Activated CD8-positive, alpha-beta T cell treated with anti-CD3 and anti-CD28 coated beads for 36 hours (primary cell): ENCODE data around the gene TCF23. TPM values are rescaled to one million over a fixed set of nuclear protein-coding genes. Genes with fewer than 3 reads are reported as not detected.

Experiments used
- ATAC-seq: fragments of 200-7000 bp; cut with Tn5 transposase; one replicate; pipeline ENCODE4 v1.10.0; 2021; ENCODE audit warnings: mild to moderate bottlenecking, moderate library complexity
- CTCF ChIA-PET: fragments of 350-600 bp; sonication (Branson Sonifier 250); formaldehyde crosslinking; loops from one replicate; lab custom pipeline; 2021; ENCODE audit warnings: antibody characterized with exemption; lab: Charles Lee
- POLR2A ChIA-PET: fragments of 350-600 bp; sonication (Branson Sonifier 250); formaldehyde crosslinking; loops from one replicate; lab custom pipeline; 2021; ENCODE audit warnings: antibody characterized with exemption; lab: Charles Lee
- DNase-seq: peaks from one replicate; pipeline ENCODE4 v3.0.0-alpha.2; 2020
- H3K27ac Mint-ChIP-seq: one replicate; pipeline ENCODE4 v1.8.0; 2021; ENCODE audit warnings: mild to moderate bottlenecking, mixed read lengths
- H3K27me3 Mint-ChIP-seq: one replicate; pipeline ENCODE4 v1.8.0; 2021; ENCODE audit warnings: mixed read lengths
- H3K36me3 Mint-ChIP-seq: one replicate; pipeline ENCODE4 v1.8.0; 2021; ENCODE audit warnings: low read depth, mixed read lengths
- H3K4me1 Mint-ChIP-seq: one replicate; pipeline ENCODE4 v1.8.0; 2021; ENCODE audit warnings: low read depth, mixed read lengths
- H3K4me3 Mint-ChIP-seq: one replicate; pipeline ENCODE4 v1.8.0; 2021; ENCODE audit warnings: mild to moderate bottlenecking, moderate library complexity, mixed read lengths
- H3K9me3 Mint-ChIP-seq: one replicate; pipeline ENCODE4 v1.8.0; 2021; ENCODE audit warnings: mixed read lengths
- CTCF ChIP-seq: fragments of 200-600 bp; IDR thresholded peaks from one replicate; pipeline ENCODE4 v1.8.0; 2022; ENCODE audit warnings: antibody characterized with exemption, mild to moderate bottlenecking
- intact Hi-C: fragments of 100-400 bp; cut with micrococcal nuclease; formaldehyde crosslinking; loops from one replicate; pipeline ENCODE4 v1.10.0; 2022
- total RNA-seq, 2 experiments: library from RNA; stranded (reverse); gene quantifications; one replicate each; pipeline ENCODE4 v1.2.3, GENCODE V29; 2021

TCF23 gene
- not detected for total RNA-seq

GRCh38 chr2:27148801-27149439 lies at the start of gene TCF23:
TCF23 (plus strand) TSS chr2:27149004; CDS start chr2:27149134, 130 bp downstream.
- no peak for DNase-seq
- no peak within 1 kb of the TSS for H3K4me3 Mint-ChIP-seq
- H3K27me3 Mint-ChIP-seq = no peaks in the 10 kb centered on the region
- CTCF ChIA-PET = interaction anchor here (1.3 kb wide), 1 partner anchor 15 kb away, joined by 3 read pairs; the partner anchor contains the start of gene PREB
- no peaks in the 10 kb centered on the region for H3K9me3 Mint-ChIP-seq
- H3K4me1 Mint-ChIP-seq = no peaks in the 10 kb centered on the region
- intact Hi-C loops = no loop called here
- no peaks in the 10 kb centered on the region for H3K36me3 Mint-ChIP-seq
- no peak for ATAC-seq
- POLR2A ChIA-PET = interaction anchor here (1.2 to 1.4 kb wide), 2 partner anchors 15 to 64 kb away, joined by 3 read pairs; partner anchors contain the start of gene PREB
- TF ChIP-seq CTCF = no peak
- no peak within 1 kb of the TSS for H3K27ac Mint-ChIP-seq

- Mint-ChIP-seq H3K27me3 (peaks cover 3% of the 10 kb centered on the region), H3K9me3 (no peaks in the 10 kb centered on the region), H3K36me3 (no peaks in the 10 kb centered on the region), H3K4me1 (no peaks in the 10 kb centered on the region), H3K27ac (no peak overlapping the region), H3K4me3 (no peak overlapping the region)
- no peak for DNase-seq
- TF ChIP-seq CTCF = no peak
- intact Hi-C loops = loop anchor here (5.0 to 10.0 kb wide), 2 partner anchors 115 to 183 kb away; partner anchors contain the start of genes ATRAID, CAD, SLC5A6 and TRIM54
- CTCF ChIA-PET = interaction anchor here (0.6 to 3.2 kb wide), 12 partner anchors 10 to 203 kb away, joined by 3 to 21 read pairs (median 4); no protein-coding TSS in a partner anchor
- POLR2A ChIA-PET = interaction anchor here (1.1 to 1.6 kb wide), 2 partner anchors 18 to 49 kb away, joined by 3 to 6 read pairs; no protein-coding TSS in a partner anchor
- ATAC-seq = no peak
Measured at GRCh38 chr2:27099334-27099955, 49.4 kb upstream of the TCF23 start.

GRCh38 chr2:27100036-27100435 lies 48.8 kb upstream of the TCF23 start:
- H3K27ac Mint-ChIP-seq = no peak overlapping the region
- H3K4me3 Mint-ChIP-seq = no peak overlapping the region
- intact Hi-C loops = no loop called here
- CTCF ChIA-PET = interaction anchor here (0.9 to 3.2 kb wide), 11 partner anchors 12 to 202 kb away, joined by 3 to 21 read pairs (median 4); no protein-coding TSS in a partner anchor
- DNase-seq (no peak), ATAC-seq (no peak)
- no peaks in the 10 kb centered on the region for H3K9me3 Mint-ChIP-seq
- H3K27me3 Mint-ChIP-seq = peaks cover 3% of the 10 kb centered on the region
- no peaks in the 10 kb centered on the region for H3K36me3 Mint-ChIP-seq
- no peaks in the 10 kb centered on the region for H3K4me1 Mint-ChIP-seq
- POLR2A ChIA-PET = no interaction called here
- no peak for TF ChIP-seq CTCF

- Mint-ChIP-seq H3K4me3 (no peak overlapping the region), H3K9me3 (no peaks in the 10 kb centered on the region), H3K36me3 (no peaks in the 10 kb centered on the region), H3K27ac (no peak overlapping the region), H3K27me3 (peaks cover 5% of the 10 kb centered on the region), H3K4me1 (no peaks in the 10 kb centered on the region)
- intact Hi-C loops = no loop called here
- POLR2A ChIA-PET = interaction anchor here (1.0 to 1.5 kb wide), 3 partner anchors 31 to 44 kb away, joined by 3 to 4 read pairs (median 3); partner anchors contain the start of genes OST4 and PREB
- CTCF ChIA-PET = interaction anchor here (1.0 to 1.5 kb wide), 3 partner anchors 30 to 201 kb away, joined by 3 to 5 read pairs (median 3); no protein-coding TSS in a partner anchor
- no peak for TF ChIP-seq CTCF
- ATAC-seq (no peak), DNase-seq (no peak)
Measured at GRCh38 chr2:27102329-27102728, 46.5 kb upstream of the TCF23 start.
